Skin of body (tissue), 2 donors: ENCODE results near the gene NUDT15. TPM values are rescaled to one million over a fixed set of nuclear protein-coding genes. Genes with fewer than 3 reads are reported as not detected.
"Not testable (repeated sequence)": the region's sequence is repeated elsewhere in the genome, so short reads cannot be mapped to it uniquely, and the experiment has no call there.

Experiments used
- DNase-seq: peaks from one replicate; lab custom pipeline; 2025; lab: John Stamatoyannopoulos, UW
- total RNA-seq: library from RNA; depleted of rRNA; stranded (reverse); fragments of >200 nt; gene quantifications from one replicate; pipeline ENCODE4 v1.2.3, GENCODE V29; 2014

NUDT15 gene
- total RNA-seq, 1 donor from 2014 or later = 10.6 TPM

DNA sequence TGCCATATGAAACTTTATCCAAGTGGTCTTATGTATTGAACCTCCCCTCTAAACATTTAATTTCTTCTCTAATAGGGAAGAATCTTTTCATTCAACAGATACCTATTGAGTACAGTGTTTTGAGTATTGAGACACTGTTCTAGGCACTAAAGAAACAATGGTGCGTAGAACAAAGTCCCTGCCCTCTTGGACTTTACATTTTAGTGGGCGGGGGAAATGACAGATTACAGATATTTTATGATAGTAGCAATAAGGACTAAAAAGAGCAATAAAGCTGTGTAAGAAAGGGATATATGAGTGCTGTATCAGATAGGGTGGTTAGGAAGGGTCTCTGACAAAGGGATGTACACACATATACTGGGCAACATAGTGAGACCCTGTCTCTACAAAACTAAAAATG, 5.4 kb downstream of the NUDT15 start:
- DNase-seq = no peak

- no peak for DNase-seq
Measured at GRCh38 chr13:48043789-48044503, 6.4 kb downstream of the NUDT15 start.

- DNase-seq = no peak
Measured at GRCh38 chr13:48050550-48050949, 13.0 kb downstream of the NUDT15 start.

GRCh38 chr13:48054601-48055000, 17.1 kb downstream of the NUDT15 start:
- DNase-seq = no peak

- DNase-seq = no peak
Measured at GRCh38 chr13:48055712-48056111, 18.2 kb downstream of the NUDT15 start.

DNA sequence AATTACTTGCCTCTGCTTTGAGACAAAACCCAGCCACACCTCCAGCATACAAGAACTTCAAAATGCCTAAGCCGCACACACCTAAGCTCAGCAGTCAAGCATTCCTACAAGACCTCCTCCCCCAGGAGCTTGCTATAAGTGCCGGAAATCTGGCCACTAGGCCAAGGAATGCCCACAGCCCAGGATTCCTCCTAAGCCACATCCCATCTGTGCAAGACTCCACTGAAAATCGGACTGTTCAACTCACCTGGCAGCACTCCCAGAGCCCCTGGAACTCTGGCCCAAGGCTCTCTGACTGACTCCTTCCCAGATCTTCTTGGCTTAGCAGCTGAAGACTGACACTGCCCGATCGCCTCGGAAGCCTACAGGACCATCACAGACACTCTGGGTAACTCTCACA, 21.0 kb downstream of the NUDT15 start:
- not testable (repeated sequence) for DNase-seq

DNA sequence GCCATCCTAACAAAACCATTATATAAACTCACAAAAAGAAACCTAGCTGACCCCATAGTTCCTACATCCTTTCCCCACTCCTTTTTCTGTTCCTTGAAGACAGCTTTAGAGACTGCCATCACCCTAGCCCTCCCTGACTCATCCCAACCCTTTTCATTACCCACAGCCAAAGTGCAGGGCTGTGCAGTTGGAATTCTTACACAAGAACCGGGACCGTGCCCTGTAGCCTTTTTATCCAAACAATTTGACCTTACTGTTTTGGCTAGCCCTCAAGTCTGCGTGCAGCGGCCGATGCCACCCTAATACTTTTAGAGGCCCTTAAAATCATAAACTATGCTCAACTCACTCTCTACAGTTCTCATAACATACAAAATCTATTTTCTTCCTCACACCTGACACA, 22.4 kb downstream of the NUDT15 start:
- not testable (repeated sequence) for DNase-seq

DNA sequence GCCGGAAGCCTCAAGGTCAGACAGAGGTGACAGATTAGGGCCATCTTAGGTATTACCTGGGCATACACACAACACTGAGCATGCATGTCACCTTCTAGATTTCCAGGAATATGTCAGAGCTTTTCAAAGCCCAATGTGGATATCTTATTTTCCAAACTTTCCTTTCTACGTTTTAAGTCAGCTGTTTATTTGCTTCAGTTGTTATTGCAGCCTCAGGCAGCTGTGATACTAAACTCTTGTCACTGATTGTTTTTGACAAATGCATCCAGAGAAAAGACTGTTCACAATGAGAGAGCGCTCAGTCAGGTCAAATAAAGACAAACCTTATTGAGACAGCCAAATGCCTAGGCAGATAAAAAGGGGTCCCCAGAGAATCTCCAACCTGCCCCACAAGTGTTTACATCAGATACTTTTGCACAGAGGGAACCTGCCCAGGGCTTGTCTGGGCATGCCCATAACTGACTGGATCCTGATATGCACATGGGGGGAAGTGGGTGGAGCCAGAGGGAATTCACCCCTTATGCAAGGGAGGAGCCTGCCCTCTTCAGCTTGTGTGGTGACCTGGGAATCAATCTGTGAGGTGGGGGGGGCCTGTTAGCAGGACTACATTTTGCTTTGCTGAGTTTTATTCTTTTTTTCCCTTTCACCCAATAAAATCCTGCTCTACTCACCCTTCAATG, 28.9 kb downstream of the NUDT15 start:
- no peak for DNase-seq

- DNase-seq = no peak
Measured at GRCh38 chr13:48068036-48068435, 30.5 kb downstream of the NUDT15 start.

- DNase-seq = no peak
Measured at GRCh38 chr13:48068952-48069351, 31.4 kb downstream of the NUDT15 start.

DNA sequence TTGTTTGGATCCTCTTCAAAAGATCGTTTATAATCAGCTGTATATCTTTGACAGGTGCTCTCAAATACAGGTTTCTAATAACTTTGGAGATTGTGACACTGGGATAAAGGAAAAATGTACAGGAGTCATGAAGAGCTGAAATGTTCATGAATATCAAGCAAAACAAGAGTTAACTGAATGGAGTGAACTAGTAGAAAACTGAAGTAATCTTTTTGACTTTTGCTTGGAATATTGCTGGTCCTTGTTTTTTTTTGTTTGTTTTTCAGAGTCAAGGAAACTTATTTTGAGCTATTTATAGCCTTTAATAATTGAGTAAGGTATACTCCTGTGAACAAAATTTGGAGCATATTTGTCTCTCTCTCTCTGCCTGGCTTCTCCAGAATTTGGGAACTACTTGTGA, 32.0 kb downstream of the NUDT15 start:
- DNase-seq = no peak

DNA sequence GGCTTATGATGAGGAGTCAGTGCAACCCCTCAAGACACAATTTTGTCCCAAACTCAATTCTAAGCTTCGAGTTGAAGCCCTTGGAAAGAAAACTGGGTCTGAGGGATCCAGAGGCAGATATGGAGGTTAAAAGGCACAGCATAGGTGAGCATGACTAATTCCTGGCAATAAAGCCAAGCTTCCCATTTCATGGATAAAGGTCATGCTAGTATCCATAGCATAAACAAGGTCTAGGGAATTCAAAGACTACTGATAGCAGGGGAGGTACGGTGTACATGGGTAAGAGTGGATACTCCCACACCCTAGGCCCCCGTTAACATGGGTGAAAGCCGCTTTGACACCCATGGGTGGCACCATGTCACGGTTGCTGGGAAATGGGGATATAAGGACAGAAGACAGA, 33.4 kb downstream of the NUDT15 start:
- DNase-seq = no peak

DNA sequence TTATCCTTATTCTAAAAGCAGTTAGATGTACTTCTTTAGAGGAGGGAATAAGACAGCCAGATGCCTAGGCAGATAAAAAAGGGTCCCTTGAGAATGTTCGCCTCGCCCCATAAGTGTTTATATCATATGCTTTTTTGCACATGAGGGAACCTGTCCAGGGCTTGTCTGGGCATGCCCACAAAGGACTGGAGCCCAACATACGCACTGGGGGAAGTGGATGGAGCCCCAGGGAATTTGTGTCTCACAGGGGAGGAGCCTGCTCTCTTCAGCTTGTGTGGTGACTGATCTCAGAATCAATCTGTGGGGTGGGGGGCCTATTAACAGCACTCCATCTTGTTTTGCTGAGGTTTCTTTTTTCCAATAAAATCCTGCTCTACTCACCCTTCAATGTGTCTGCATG, 34.8 kb downstream of the NUDT15 start:
- no peak for DNase-seq

DNA sequence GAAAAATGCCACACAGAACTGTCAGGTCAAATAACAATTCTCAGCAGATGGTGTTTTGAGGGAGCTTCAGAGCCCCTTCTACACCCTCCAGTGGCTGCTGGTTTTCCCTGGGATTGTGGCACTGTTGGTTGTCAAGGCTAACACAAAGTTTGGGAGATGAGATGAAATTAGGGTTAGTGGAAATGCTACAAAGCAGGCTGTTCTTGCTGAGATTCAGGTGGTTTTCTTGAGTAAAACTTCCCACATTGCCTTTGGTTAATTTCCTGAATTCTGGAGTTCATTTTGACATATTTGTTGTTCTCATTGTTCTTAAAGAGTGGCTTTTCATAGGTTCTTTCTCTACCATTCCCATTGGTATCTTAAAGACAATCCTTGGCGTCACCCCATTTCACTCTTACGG, 35.3 kb downstream of the NUDT15 start:
- no peak for DNase-seq

DNA sequence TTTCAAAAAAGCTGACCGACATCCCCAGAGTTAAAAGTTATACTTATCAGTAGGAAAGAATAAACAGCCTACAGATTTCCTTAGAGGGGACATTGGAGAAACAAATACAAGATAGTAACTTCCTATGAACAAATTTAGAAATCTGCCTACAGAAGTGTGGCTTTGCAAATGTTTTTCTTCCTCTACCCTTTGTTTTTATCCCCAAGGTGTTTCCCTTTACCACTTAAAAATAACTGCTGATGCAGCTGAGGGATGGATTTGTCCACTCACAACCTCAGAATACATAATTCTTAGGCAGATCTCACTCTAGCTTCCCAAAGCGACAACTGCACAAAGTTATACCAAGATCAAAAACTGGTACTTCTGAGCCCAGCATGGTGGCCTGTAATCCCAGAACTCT, 36.5 kb downstream of the NUDT15 start:
- DNase-seq = no peak

DNA sequence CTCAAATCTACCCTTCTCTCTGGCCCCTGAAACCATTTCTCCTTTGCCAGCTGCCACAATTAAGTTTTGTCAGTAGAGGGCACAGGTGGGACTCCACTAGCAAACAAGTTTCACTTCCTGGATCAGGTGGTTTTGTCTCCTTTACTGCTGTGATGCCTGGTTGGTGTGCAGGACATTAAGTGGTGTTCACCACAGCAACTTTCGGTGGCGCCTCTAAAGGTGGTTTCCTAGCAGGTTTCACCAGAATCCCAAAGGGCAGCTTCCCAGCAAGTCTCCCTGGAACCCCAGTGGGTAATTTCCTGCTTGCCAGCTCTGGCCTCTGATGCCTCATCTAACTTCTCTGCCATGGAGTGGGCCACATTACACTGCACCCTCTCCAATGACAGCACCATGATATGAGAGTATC, 40.7 kb downstream of the NUDT15 start:
- DNase-seq = no peak

- DNase-seq = no peak
Measured at GRCh38 chr13:48081739-48082138, 44.2 kb downstream of the NUDT15 start.

DNA sequence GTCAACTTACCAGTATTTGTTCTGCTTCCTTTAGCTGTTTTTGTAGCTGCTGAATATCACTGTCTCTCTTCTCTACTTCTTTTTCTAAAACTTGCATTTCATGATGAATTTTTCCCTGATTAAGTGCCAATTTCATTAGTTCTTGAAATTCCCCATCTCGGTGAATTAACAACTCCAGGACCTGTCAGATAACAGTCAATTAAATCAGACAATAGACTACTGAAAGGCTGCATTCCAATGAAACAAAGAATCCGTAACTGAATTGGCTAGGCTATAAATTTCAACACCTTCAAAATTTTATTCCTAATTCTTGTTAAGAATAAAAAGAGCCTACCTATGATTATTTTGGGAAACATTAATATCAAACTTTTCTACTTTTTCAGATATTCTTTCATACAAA, 48.7 kb downstream of the NUDT15 start:
- no peak for DNase-seq

DNA sequence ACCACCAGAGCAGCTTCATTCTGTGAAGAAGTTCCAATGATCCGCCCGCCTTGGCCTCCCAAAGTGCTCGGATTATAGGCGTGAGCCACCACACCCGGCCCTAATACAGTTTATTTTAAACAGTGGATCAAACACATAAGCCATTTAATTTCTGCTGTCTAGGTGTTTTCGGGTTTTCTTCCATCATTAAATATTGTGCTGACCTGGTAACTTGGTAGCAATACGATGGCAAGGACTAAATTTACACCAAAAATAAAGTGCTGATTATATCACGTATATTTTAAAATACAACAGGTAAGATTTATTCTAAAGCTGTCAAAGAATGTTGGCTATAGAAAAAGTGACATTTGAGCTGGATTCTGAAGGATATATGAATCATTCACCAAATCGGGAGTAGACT, 56.1 kb downstream of the NUDT15 start:
- no peak for DNase-seq

- DNase-seq = no peak
Measured at GRCh38 chr13:48094404-48094780, 56.9 kb downstream of the NUDT15 start.

- DNase-seq = peak; percentile 94
Measured at GRCh38 chr13:48094781-48095502, 57.4 kb downstream of the NUDT15 start, which contains the start of gene MED4. Gene MED4, minus strand, starts transcription at chr13:48095104. Its CDS starts 26 bp downstream, at chr13:48095078.

GRCh38 chr13:48096670-48097069, 59.1 kb downstream of the NUDT15 start:
- DNase-seq = no peak
